PFSK-1 (cell line): ENCODE measurements around the gene ZNF407.

Source experiments
- POLR2AphosphoS5 ChIP-seq: IDR thresholded peaks from 2 replicates; pipeline ENCODE4 v1.6.1; 2012; ENCODE audit warnings: low read depth, mild to moderate bottlenecking, control low read depth, low read length, moderate library complexity
- SIN3A ChIP-seq: IDR thresholded peaks from 2 replicates; pipeline ENCODE4 v1.6.1; 2012; ENCODE audit warnings: mild to moderate bottlenecking, low read length, moderate library complexity, borderline replicate concordance; ENCODE audit not compliant: insufficient read depth
- TAF1 ChIP-seq: IDR thresholded peaks from 2 replicates; pipeline ENCODE4 v1.6.1; 2012; ENCODE audit warnings: low read length, control low read depth, borderline replicate concordance; ENCODE audit not compliant: insufficient read depth

- TF ChIP-seq POLR2AphosphoS5 (no peak), TAF1 (no peak), SIN3A (no peak)
Observed at GRCh38 chr18:74873629-74874028, 276.0 kb downstream of the ZNF407 start.
